Adrenal gland (tissue), 5 donors: ENCODE results near the gene RUNX1.

Experiments used
- POLR2A ChIP-seq, 2 donors: fragments of 450-650 bp; IDR thresholded peaks; one replicate each; pipeline ENCODE4 v1.6.1; 2017; ENCODE audit warnings: antibody characterized with exemption in 2 of 2, mild to moderate bottlenecking in 2 of 2, moderate library complexity in 1 of 2
- TF ChIP-seq, protein P1 (sequence below), 6 experiments: fragments of 450-650 bp in 4 of 6; fragments of 200-600 bp in 2 of 6; sonication (generic) in 1 of 6; IDR thresholded peaks; 1 replicate in 5 of 6; 2 replicates in 1 of 6; pipeline versions ENCODE4 v1.5.1 to v1.8.0; 2016 to 2021; ENCODE audit warnings: antibody characterized with exemption in 6 of 6, mild to moderate bottlenecking in 2 of 6, moderate library complexity in 1 of 6
- donor health status: DM: no; HTN: no; CAD: no.

DNA sequence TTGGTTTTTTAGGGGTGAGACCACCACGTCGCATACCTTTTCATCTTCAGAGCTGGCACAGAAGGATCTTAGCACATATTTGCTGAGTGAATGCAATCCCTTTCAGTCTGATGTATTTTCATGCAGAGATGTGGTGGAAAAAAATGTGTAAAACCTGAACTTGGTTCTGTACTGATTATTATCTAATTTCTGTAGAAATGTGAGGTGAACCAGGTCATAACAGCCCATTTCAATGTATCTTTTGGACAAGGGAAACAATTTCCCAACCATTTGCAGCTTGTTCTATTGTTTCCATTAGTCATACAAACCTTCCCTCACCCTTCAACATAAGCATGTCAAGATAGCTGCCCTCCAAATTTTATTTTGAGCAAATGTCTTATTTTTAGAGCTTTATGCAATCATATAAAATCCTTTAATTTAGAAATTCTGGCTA lies 46.8 kb upstream of the RUNX1 start:
- TF ChIP-seq, protein P1, sequence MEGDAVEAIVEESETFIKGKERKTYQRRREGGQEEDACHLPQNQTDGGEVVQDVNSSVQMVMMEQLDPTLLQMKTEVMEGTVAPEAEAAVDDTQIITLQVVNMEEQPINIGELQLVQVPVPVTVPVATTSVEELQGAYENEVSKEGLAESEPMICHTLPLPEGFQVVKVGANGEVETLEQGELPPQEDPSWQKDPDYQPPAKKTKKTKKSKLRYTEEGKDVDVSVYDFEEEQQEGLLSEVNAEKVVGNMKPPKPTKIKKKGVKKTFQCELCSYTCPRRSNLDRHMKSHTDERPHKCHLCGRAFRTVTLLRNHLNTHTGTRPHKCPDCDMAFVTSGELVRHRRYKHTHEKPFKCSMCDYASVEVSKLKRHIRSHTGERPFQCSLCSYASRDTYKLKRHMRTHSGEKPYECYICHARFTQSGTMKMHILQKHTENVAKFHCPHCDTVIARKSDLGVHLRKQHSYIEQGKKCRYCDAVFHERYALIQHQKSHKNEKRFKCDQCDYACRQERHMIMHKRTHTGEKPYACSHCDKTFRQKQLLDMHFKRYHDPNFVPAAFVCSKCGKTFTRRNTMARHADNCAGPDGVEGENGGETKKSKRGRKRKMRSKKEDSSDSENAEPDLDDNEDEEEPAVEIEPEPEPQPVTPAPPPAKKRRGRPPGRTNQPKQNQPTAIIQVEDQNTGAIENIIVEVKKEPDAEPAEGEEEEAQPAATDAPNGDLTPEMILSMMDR (IDR thresholded peaks at IDR 0.05) = no peak
- no peak for TF ChIP-seq POLR2A (IDR thresholded peaks at IDR 0.05)
